GM12874 (cell line): Measurements from ENCODE around the gene KIAA0513.

Experiments used
- TF ChIP-seq, protein P1 (sequence below): IDR thresholded peaks from 2 replicates; pipeline ENCODE4 v1.5.1; 2011; ENCODE audit warnings: low read depth, mild to moderate bottlenecking, control low read depth, low read length, moderate library complexity; ENCODE audit not compliant: insufficient read depth

Gene KIAA0513

DNA sequence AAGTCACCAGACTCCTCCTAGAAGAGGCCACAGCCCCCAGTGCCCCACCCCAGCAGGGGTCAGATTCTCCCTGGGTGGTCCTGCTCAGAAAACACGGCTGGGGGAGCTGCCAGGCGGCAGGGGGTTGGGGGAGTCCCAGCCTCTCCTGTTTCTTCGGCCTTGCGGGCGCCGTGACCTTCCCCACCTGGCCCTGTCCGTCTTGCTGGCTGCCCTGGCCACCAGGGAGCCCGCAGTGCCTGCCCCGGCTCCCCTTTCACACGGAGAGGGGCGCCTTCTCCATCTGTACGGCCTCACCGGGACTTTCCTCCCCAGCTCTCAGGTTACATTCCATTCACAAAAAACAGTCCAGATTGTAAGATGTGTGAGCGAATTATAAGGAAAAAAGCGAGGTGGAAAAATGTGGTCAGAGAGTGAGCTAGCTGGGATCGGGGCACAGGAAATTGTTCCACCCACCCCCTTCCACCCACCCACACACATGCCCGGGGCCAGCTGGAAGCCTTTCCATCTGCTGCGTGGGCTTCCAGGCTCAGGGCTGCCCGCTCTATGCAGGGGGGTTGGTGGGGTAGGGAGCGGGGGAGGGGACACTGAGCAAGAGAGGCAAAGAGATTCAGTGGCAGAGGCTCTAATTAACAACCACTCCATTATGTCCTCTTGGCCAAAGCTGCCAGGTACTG is 99.2 kb downstream of the KIAA0513 start:
- TF ChIP-seq, protein P1, sequence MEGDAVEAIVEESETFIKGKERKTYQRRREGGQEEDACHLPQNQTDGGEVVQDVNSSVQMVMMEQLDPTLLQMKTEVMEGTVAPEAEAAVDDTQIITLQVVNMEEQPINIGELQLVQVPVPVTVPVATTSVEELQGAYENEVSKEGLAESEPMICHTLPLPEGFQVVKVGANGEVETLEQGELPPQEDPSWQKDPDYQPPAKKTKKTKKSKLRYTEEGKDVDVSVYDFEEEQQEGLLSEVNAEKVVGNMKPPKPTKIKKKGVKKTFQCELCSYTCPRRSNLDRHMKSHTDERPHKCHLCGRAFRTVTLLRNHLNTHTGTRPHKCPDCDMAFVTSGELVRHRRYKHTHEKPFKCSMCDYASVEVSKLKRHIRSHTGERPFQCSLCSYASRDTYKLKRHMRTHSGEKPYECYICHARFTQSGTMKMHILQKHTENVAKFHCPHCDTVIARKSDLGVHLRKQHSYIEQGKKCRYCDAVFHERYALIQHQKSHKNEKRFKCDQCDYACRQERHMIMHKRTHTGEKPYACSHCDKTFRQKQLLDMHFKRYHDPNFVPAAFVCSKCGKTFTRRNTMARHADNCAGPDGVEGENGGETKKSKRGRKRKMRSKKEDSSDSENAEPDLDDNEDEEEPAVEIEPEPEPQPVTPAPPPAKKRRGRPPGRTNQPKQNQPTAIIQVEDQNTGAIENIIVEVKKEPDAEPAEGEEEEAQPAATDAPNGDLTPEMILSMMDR: no peak

DNA sequence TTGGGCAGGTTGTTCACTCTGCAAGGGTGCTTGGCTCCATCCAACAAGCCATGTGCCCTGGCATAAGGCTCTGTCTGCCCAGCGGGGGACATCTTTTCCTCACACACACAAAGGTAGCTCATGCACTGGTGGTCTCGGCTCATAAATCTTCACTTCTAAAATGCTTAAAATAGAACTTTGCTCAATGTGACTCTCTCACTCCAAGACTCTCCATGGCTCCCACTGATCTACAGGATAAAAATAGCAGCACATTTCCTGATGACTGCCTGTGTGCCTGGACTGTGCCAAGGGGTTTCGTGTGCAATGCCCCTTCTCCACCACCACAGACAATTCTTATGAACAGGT is 99.8 kb downstream of the KIAA0513 start:
- TF ChIP-seq, protein P1: no peak

DNA sequence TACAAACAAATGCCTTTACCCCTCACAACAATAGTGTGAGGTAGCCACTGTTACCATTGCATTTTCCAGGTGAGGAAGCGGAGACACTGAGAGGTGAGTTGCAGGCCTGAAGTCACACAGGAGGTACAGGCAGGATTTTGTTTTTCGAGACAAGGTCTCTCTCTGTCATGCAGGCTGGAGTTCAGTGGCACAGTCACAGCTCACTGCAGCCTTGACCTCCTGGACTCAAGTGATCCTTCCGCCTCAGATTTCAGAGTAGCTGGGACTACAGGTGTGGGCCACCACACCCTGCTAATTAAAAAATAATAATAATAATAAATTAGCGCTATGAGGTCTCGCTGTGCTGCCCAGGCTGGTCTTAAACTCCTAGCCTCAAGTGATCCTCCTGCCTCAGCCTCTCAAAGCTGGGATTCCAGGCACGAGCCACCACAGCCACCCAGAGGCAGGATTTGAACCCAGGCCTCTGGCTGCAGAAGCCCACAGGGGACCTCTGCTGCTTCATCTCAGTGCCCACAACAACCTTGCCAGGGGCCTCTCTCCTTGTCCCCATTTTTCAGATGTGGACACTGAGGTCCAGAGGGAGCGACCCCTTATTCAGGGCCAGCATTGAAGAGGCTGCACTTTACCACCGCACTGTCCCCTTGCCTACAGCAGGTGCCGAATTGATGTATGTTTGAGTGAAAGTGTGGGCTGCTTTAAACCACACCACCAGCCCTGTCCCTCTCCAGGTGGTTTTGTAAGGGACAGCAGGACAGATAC is 100.7 kb downstream of the KIAA0513 start:
- TF ChIP-seq, protein P1: no peak

DNA sequence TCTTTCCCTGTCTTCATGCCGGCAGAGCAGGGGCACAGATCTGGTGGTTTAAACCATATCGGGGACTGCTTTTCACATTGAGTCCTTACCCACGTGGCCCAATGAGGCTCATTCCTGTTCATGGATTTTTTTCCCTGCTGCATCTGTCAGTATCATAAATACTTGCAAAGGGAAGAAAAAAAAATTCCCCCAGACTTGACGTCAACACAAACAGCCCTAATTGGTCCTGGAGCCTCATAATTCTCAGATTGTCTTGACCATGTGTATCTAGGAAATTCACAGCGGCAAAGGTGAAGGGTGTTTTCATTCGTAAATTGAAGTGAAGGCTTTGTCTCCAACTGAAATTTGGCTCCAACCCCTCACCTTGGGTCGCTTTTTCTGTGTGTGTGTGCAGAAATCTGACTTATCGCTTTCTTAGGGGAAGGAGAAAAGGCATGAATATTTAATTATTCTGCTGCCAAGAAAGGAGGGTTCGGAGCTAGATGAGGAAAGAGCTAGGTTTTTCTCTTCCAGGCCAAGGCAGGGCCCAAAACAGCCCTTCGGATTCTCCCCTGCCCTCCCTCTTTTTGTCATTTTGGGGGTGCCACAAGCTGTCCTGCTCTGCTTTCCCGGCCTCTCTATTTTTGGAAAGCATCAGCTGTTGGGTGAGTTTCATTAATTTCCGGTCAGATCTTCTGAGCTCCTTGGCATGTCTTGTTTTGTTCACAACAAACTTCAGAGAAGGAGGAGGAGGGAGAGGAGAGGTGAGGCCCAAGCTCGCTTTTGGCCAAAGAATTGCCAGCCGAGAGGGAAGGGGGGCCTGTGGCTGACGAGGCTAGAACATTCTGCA is 102.5 kb downstream of the KIAA0513 start:
- TF ChIP-seq, protein P1: no peak

DNA sequence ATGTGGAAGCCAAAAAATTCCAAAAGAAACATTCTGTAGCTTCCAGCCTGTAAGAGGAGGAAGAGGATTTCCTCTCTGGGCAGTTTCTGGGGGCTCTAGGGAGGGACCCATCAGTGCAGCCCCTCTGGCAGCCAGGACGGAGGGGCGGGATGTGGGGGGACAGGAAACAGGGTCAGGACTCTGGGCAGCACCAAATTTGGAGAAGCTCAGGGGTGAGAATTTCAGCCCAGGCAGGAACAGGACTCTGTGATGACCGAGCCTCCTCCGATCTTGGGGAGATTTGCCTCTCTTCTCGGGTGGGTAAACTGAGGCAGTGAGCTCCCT is 103.1 kb downstream of the KIAA0513 start:
- TF ChIP-seq, protein P1: no peak

DNA sequence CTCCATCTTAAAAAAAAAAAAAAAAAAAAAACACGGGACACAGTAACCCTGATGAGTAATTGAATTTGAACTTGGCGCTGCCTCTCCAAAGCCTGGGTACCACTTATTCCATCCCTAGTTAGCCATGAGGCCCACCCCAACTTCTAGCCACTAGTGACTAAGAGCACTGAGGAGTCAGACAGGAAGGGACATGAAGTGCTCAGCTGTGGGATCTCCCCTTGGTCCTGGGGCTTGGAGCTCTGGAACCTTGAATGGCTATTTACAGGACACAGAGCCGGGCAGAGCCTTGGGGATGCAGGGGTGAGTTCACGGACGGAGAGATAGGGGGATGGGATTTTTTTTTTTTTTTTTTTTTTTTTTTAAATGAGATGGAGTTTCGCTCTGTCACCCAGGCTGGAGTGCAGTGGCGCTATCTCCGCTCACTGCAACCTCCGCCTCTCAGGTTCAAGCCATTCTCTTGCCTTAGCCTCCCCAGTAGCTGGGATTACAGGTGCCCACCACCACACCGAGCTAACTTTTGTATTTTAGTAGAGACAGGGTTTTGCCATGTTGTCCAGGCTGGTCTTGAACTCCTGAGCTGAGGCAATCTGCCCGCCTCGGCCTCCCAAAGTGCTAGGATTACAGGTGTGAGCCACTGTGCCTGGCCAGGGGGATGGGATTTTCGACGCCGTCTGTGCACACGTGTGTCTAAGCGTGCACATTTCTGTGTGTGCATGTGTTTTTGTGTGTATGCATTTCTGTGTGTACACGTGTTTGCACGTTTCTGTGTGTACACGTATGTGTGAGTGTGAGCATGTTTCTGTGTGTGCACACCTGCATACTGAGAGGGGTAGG is 105.1 kb downstream of the KIAA0513 start:
- TF ChIP-seq, protein P1: no peak

DNA sequence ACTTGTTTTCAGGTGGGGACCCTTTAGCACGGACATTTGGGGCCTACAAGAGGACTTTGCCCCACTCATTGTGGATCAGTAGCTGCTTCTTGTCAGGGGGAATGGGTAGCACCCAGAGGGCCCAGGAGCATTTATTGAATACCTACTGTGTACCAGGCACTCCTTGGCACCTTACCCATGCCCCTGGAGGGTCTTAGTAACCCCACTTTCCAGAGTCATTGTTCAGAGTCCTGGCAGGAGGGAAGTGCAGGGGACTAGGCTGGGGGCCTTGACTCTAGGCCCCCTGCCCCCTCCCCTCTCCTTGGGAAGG is 105.7 kb downstream of the KIAA0513 start:
- TF ChIP-seq, protein P1: no peak
